Pancreas (tissue), 10 donors: ENCODE measurements around the gene BCL6. TPM values are rescaled to one million over a fixed set of nuclear protein-coding genes. Genes with fewer than 3 reads are reported as not detected.

Source experiments
- ATAC-seq, 4 donors: fragments of 200-7000 bp; cut with Tn5 transposase; one replicate each; pipeline versions ENCODE4 v1.8.0 to v1.9.1; 2020; ENCODE audit warnings: mild to moderate bottlenecking in 4 of 4, moderate library complexity in 4 of 4
- DNase-seq, 6 donors: peaks; one replicate each; pipeline ENCODE4 v3.0.0-alpha.2; 2020
- FAIRE-seq: peaks from 2 replicates; lab custom pipeline; 2012; peaks lifted over from hg19 to GRCh38; lab: Jason Lieb, UNC
- H3K27ac ChIP-seq, 4 donors: fragments of 200-600 bp; sonication (generic); 1 replicate in 3 of 4; 2 replicates in 1 of 4; pipeline versions ENCODE4 v1.5.0 to v1.8.0; 2020
- H3K27me3 ChIP-seq, 4 donors: fragments of 200-600 bp; one replicate each; pipeline ENCODE4 v1.8.0; 2021
- H3K36me3 ChIP-seq, 3 donors: fragments of 200-600 bp; sonication (generic) in 1 of 3; one replicate each; pipeline versions ENCODE4 v1.5.0 to v1.8.0; 2020 to 2021
- H3K4me1 ChIP-seq, 3 donors: fragments of 200-600 bp; one replicate each; pipeline ENCODE4 v1.8.0; 2021
- H3K4me3 ChIP-seq, 4 donors: fragments of 200-600 bp; sonication (generic) in 2 of 4; one replicate each; pipeline versions ENCODE4 v1.5.0 to v1.8.0; 2020 to 2021
- H3K9me3 ChIP-seq, 4 donors: fragments of 200-600 bp; one replicate each; pipeline ENCODE4 v1.8.0; 2021
- WGBS, 2 donors: extraction: QIAGEN DNeasy Blood & Tissue Kit; methylation state at CpG; one replicate each; pipeline ENCODE4 v1.1.7; 2013; 5-methylcytosine and 5-hydroxymethylcytosine counted together
- intact Hi-C, 3 donors: fragments of 100-400 bp; cut with DNase I; formaldehyde crosslinking; loops; one replicate each; pipeline versions ENCODE4 v1.11.1 to v1.14.2; 2022
- polyA plus RNA-seq, 2 donors: library from polyadenylated mRNA; stranded (reverse); fragments of 200-250 nt; gene quantifications; one replicate each; pipeline ENCODE4 v1.2.3, GENCODE V29; 2013
- total RNA-seq, 6 donors: library from RNA; stranded (reverse); fragmentation: NEBNext Ultra II Directional in 4 of 6; extraction: Animal tissue kit (Norgen Biotek cat#: 25700) in 4 of 6; gene quantifications; one replicate each; pipeline versions ENCODE4 v1.2.1 to v1.2.4, GENCODE V29; 2021 to 2023
- TF ChIP-seq, protein P1 (sequence below), 4 donors: fragments of 200-600 bp; sonication (generic) in 3 of 4; IDR thresholded peaks; one replicate each; pipeline versions ENCODE4 v1.5.0 to v1.8.0; 2021; ENCODE audit warnings: antibody characterized with exemption in 4 of 4
- donor health status: healthy with polysubstance abuse.
- donor health status: DM: no; HTN: no; CAD: no; lungs with moderate emphysema.
- donor health status: DM: no; HTN: no; CAD: no.
- donor health status: control.
- donor health status: control.
- donor health status: Bipolar disorder and iron deficiency.
- donor health status: DM: yes; HTN: yes; CAD: no.
- donor health status: DM: no; HTN: no; CAD: no.
- donor health status: DM: no; HTN: no; CAD: no.
- donor health status: DM: yes; HTN: yes; CAD: no.

BCL6 gene
- total and polyA plus RNA-seq, 8 donors = 19.0 to 48.1 (median 30.5) TPM

DNA sequence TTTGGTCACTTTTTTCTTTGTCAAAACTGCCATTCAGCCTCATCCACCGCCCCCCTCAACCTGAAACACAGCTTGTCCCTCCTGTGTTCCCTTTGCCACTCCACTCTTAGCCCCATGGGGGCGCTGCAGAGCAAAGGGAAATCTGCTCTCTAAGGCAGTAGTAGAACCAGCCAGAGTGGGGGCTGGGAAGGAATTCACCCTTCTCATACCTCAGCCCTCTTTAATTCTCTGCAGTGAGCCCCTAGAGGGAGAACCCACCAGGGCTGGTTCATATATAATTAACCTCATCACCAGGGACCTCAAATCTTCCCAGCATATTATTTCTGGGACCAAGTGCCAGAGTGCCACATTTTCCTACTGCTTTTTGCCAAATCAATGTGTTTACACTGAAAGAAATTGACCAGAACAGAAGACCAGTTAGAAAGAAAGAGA, 2.8 kb upstream of the BCL6 start:
- Histone ChIP-seq H3K36me3 (no peaks in the 10 kb centered on the region), H3K9me3 (no peaks in the 10 kb centered on the region), H3K27ac (peak overlapping the region in 2 of 4 donors; percentile 84 to 99), H3K4me1 (peaks cover 6 to 35% (median 25%) of the 10 kb centered on the region in 3 donors), H3K4me3 (no peak overlapping the region), H3K27me3 (no peaks in the 10 kb centered on the region)
- intact Hi-C loops = loop anchor here in 1 of 3 donors (10.0 kb wide), 2 partner anchors 297 to 547 kb away; no protein-coding TSS in a partner anchor
- peak in 3 of 4 donors; percentile 34 to 40 (median 35) for ATAC-seq
- 5 to 7% methylated on average over 2 of the region's 2 CpGs for WGBS, 2 donors
- FAIRE-seq = no peak
- TF ChIP-seq, protein P1, sequence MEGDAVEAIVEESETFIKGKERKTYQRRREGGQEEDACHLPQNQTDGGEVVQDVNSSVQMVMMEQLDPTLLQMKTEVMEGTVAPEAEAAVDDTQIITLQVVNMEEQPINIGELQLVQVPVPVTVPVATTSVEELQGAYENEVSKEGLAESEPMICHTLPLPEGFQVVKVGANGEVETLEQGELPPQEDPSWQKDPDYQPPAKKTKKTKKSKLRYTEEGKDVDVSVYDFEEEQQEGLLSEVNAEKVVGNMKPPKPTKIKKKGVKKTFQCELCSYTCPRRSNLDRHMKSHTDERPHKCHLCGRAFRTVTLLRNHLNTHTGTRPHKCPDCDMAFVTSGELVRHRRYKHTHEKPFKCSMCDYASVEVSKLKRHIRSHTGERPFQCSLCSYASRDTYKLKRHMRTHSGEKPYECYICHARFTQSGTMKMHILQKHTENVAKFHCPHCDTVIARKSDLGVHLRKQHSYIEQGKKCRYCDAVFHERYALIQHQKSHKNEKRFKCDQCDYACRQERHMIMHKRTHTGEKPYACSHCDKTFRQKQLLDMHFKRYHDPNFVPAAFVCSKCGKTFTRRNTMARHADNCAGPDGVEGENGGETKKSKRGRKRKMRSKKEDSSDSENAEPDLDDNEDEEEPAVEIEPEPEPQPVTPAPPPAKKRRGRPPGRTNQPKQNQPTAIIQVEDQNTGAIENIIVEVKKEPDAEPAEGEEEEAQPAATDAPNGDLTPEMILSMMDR (IDR thresholded peaks at IDR 0.05) = peak; percentile 91 to 96 (median 93)
- DNase-seq = peak; percentile 85 to 97 (median 90)

DNA sequence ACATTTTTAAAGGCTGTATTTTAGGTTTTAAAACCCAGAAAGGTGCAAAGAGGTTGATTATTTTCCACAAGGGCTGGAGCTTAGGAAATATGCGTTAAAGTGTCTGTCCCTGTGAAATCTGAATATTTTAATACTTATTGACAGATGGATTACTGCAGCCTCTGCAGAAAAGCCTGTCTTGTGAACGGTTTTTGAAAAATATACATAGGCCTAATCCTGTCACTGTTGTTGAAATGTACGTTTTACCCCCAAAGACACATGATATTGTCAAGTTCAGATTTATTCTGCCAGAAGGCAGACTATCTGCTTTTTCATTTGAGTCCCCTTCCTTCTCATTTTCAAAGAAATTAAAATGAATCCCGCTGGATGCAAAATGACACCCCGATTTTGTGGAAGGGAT, 2.2 kb upstream of the BCL6 start:
- Histone ChIP-seq H3K36me3 (no peaks in the 10 kb centered on the region), H3K27ac (peak overlapping the region in 3 of 4 donors; percentile 22 to 99 (median 99)), H3K9me3 (no peaks in the 10 kb centered on the region), H3K4me3 (no peak overlapping the region), H3K27me3 (no peaks in the 10 kb centered on the region), H3K4me1 (peaks cover 6 to 35% (median 25%) of the 10 kb centered on the region in 3 donors)
- FAIRE-seq (no peak), ATAC-seq (no peak), DNase-seq (no peak)
- intact Hi-C loops = loop anchor here in 1 of 3 donors (10.0 kb wide), 2 partner anchors 297 to 547 kb away; no protein-coding TSS in a partner anchor
- 41 to 43% methylated on average over 5 of the region's 5 CpGs for WGBS, 2 donors
- TF ChIP-seq, protein P1 (IDR thresholded peaks at IDR 0.05) = no peak

DNA sequence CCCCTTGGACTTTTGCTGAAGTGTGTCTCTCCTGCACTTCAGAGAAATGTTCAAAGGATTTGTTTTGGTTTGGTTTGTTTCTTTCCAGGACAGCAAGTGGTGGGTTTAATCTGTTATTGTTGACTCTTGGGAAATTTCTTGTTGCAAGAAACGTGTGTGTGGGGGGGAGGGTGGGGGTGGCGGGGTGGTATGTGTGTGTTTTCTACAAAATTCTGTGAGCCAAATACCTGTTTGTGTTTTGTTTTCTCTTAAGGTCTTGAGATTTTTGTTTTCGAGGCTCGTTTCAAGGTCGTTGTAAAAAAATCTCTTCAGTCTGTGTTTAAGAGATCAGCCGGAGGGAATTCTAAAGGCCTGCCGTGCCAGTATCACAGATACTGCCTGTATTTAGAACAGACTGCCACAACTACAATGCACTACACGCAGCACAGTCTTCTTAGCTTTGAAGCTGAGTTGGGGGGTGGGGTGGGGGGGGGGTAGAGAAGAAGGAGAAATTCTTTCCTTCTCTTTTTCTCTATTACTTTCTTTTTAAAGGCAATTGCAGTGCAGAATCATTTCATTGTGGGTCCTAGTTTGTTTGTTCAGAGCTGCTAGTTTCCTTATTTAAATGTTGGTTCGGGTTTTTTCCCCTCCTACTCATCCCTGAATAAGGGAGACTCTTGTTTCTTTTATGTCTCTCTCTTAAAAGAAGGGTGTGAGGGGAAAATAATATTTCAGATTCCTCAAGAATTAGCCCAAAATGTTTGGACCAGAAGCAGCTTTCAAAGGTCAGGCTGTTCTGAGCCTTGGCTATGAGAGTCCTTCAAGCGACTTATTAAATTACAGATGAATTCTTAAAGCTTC, 1.4 kb upstream of the BCL6 start:
- H3K27me3 ChIP-seq = no peaks in the 10 kb centered on the region
- H3K4me1 ChIP-seq = peaks cover 6 to 35% (median 25%) of the 10 kb centered on the region in 3 donors
- TF ChIP-seq, protein P1 (IDR thresholded peaks at IDR 0.05) = no peak
- intact Hi-C loops = loop anchor here in 1 of 3 donors (10.0 kb wide), 2 partner anchors 298 to 548 kb away; no protein-coding TSS in a partner anchor
- no peaks in the 10 kb centered on the region for H3K9me3 ChIP-seq
- H3K27ac ChIP-seq = peak overlapping the region; percentile 99
- ATAC-seq (no peak), DNase-seq (peak in 1 of 6 donors; percentile 47), FAIRE-seq (no peak)
- peak overlapping the region in 2 of 4 donors; percentile 75 to 80 for H3K4me3 ChIP-seq
- WGBS, 2 donors = 15 to 16% methylated on average over 10 of the region's 10 CpGs
- no peaks in the 10 kb centered on the region for H3K36me3 ChIP-seq

DNA sequence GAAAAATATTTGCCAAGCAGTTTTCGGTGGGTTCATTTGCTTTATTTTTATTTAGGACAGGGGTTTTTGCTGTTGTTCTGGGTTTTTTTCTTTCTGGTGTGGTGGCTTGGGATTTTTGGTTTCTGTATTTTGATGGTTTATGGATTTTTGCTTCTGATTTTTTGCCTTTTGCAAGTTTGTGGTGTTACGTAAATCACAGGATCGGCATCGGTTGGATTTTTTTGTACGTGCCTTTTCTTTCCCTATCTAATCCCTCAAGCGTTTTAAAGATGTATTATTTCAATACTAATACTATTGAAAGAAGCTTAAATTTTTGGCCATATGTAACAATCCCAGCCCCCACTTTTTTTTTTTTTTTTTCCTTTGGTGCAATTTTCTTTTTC, 782 bp upstream of the BCL6 start:
- ATAC-seq = no peak
- H3K36me3 ChIP-seq = no peaks in the 10 kb centered on the region
- peaks cover 6 to 31% (median 25%) of the 10 kb centered on the region in 3 donors for H3K4me1 ChIP-seq
- DNase-seq = no peak
- no peaks in the 10 kb centered on the region for H3K27me3 ChIP-seq
- no peak for FAIRE-seq
- no peaks in the 10 kb centered on the region for H3K9me3 ChIP-seq
- peak overlapping the region; percentile 99 for H3K27ac ChIP-seq
- TF ChIP-seq, protein P1 (IDR thresholded peaks at IDR 0.05) = no peak
- intact Hi-C loops = loop anchor here in 1 of 3 donors (10.0 kb wide), 2 partner anchors 299 to 549 kb away; no protein-coding TSS in a partner anchor
- 3 to 6% methylated on average over 6 of the region's 6 CpGs for WGBS, 2 donors
- H3K4me3 ChIP-seq = peak overlapping the region; percentile 8 to 80 (median 74)
